Tibial nerve (tissue), 4 donors: ENCODE measurements around the gene OR6X1.

Source experiments
- EP300 ChIP-seq, 2 donors: sonication (generic); formaldehyde crosslinking; IDR thresholded peaks; one replicate each; pipeline ENCODE4 v1.6.1; 2017; ENCODE audit warnings: antibody characterized with exemption in 2 of 2, mild to moderate bottlenecking in 1 of 2
- POLR2A ChIP-seq, 2 donors: fragments of 450-650 bp; IDR thresholded peaks; one replicate each; pipeline ENCODE4 v1.6.1; 2017; ENCODE audit warnings: antibody characterized with exemption in 2 of 2, mild to moderate bottlenecking in 2 of 2, moderate library complexity in 2 of 2
- TF ChIP-seq, protein P1 (sequence below), 5 experiments: fragments of 200-600 bp in 3 of 5; fragments of 450-650 bp in 2 of 5; sonication (generic) in 3 of 5; IDR thresholded peaks; one replicate each; pipeline ENCODE4 v1.5.1; 2016 to 2019; ENCODE audit warnings: antibody characterized with exemption in 5 of 5, mild to moderate bottlenecking in 3 of 5, moderate library complexity in 2 of 5

GRCh38 chr11:123798513-123799252 is 44.4 kb upstream of the OR6X1 start:
- no peak for TF ChIP-seq POLR2A (IDR thresholded peaks at IDR 0.05)
- TF ChIP-seq, protein P1, sequence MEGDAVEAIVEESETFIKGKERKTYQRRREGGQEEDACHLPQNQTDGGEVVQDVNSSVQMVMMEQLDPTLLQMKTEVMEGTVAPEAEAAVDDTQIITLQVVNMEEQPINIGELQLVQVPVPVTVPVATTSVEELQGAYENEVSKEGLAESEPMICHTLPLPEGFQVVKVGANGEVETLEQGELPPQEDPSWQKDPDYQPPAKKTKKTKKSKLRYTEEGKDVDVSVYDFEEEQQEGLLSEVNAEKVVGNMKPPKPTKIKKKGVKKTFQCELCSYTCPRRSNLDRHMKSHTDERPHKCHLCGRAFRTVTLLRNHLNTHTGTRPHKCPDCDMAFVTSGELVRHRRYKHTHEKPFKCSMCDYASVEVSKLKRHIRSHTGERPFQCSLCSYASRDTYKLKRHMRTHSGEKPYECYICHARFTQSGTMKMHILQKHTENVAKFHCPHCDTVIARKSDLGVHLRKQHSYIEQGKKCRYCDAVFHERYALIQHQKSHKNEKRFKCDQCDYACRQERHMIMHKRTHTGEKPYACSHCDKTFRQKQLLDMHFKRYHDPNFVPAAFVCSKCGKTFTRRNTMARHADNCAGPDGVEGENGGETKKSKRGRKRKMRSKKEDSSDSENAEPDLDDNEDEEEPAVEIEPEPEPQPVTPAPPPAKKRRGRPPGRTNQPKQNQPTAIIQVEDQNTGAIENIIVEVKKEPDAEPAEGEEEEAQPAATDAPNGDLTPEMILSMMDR (IDR thresholded peaks at IDR 0.05) = no peak
- TF ChIP-seq EP300 (IDR thresholded peaks at IDR 0.05) = no peak
